ENCODE measurements around the gene LPCAT3.
"Not testable (repeated sequence)": the region's sequence is repeated elsewhere in the genome, so short reads cannot be mapped to it uniquely, and the experiment has no call there.

LPCAT3 gene

GRCh38 chr12:7035463-7035862 lies 17.2 kb upstream of the LPCAT3 start:
- no peak for DNase-seq (ENCODE audit: low read depth)

GRCh38 chr12:7034464-7034863 lies 16.2 kb upstream of the LPCAT3 start:
- no peak for DNase-seq (ENCODE audit: low read depth)

GRCh38 chr12:7032990-7033389 lies 14.7 kb upstream of the LPCAT3 start:
- no peak for DNase-seq (ENCODE audit: low read depth)

GRCh38 chr12:7031306-7031705 lies 13.0 kb upstream of the LPCAT3 start:
- no peak for DNase-seq (ENCODE audit: low read depth)

- no peak for DNase-seq (ENCODE audit: low read depth)
These were observed 8.6 kb upstream of the LPCAT3 start for GRCh38 chr12:7026854-7027253.

GRCh38 chr12:7023114-7023513 lies 4.8 kb upstream of the LPCAT3 start:
- no peak for DNase-seq (ENCODE audit: low read depth)

- DNase-seq (ENCODE audit: low read depth) = no peak
These were observed 3.7 kb upstream of the LPCAT3 start for GRCh38 chr12:7021956-7022355.

GRCh38 chr12:7019043-7019569 lies 830 bp upstream of the LPCAT3 start:
- DNase-seq (ENCODE audit: low read depth) = no peak

- DNase-seq (ENCODE audit: low read depth) = peak; percentile 6
These were observed 366 bp downstream of the LPCAT3 start for GRCh38 chr12:7017870-7018349.

GRCh38 chr12:7016958-7017571 lies 1.2 kb downstream of the LPCAT3 start:
- no peak for DNase-seq (ENCODE audit: low read depth)

- no peak for DNase-seq (ENCODE audit: low read depth)
These were observed 2.5 kb downstream of the LPCAT3 start for GRCh38 chr12:7015555-7016370.

GRCh38 chr12:7013101-7013500 lies 5.2 kb downstream of the LPCAT3 start:
- no peak for DNase-seq (ENCODE audit: low read depth)

- DNase-seq (ENCODE audit: low read depth) = no peak
These were observed 6.2 kb downstream of the LPCAT3 start for GRCh38 chr12:7012024-7012607.

- not testable (repeated sequence) for DNase-seq (ENCODE audit: low read depth)
These were observed 6.9 kb downstream of the LPCAT3 start for GRCh38 chr12:7011398-7011797.

GRCh38 chr12:7009512-7009911 lies 8.8 kb downstream of the LPCAT3 start:
- no peak for DNase-seq (ENCODE audit: low read depth)

GRCh38 chr12:7008864-7009263 lies 9.4 kb downstream of the LPCAT3 start:
- DNase-seq (ENCODE audit: low read depth) = no peak

- no peak for DNase-seq (ENCODE audit: low read depth)
These were observed 11.6 kb downstream of the LPCAT3 start for GRCh38 chr12:7006639-7007038.

- DNase-seq (ENCODE audit: low read depth) = no peak
These were observed 13.0 kb downstream of the LPCAT3 start for GRCh38 chr12:7005311-7005710.

GRCh38 chr12:7004840-7005239 lies 13.4 kb downstream of the LPCAT3 start:
- no peak for DNase-seq (ENCODE audit: low read depth)

- no peak for DNase-seq (ENCODE audit: low read depth)
These were observed 13.9 kb downstream of the LPCAT3 start for GRCh38 chr12:7004287-7004803.

GRCh38 chr12:7001921-7002591 lies 16.2 kb downstream of the LPCAT3 start:
- DNase-seq (ENCODE audit: low read depth) = no peak

All from stimulated activated CD8-positive, alpha-beta memory T cell treated with anti-CD3 and anti-CD28 coated beads, Interleukin-12 subunit alpha, Interleukin-12 subunit beta, amount 100 ng/mL, for 1 hour (primary cell).